ENCODE results near the gene ZNF268.
A peak's percentile ranks its signal among the peaks of the same experiment; 100 is the strongest.

ZNF268 gene
- total RNA-seq, result 8.1 to 19.7 reads per million in 2 donors

DNA sequence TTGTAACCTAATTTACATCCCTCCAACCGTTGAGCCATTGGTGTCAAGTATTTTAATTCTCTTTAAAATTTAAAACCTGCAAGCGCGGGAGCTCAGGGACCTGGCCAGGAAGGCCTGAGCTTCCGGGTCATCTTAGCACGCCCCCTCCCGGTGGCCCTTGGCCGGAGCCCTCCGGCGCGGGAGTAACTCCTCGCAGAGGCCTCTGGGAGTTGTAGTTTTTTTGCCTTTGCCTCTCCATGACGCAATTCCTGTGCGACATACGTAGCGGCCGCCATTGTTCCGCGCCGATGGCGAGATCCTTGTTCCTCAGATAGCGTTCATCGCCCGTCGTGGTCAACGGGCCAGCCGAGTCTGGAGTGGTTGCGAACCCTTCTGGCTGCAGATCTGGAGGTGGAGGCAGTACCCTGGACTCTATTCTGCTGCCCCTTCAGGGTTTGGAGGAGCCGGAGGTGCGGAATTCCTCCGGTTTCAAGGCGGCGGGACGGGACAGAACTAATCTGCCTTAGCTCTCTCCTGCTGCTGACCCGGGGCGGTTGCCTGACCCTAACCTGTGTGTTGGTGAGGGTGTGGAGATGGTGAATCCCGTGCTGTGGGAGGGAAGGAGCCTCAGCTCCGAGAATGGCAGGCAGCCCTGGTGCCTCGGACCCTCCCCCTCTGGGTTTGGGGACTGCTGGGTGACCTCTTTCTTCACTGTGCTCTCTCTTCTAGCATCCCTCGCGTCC is at the start of gene ZNF268:
TSS of gene ZNF268 (plus strand) at position 258 of the 722 bp plus-strand sequence. CDS start 503 bp downstream, outside the sequence.
- peak; percentile 54 to 93 (median 77) for DNase-seq

- DNase-seq, result no peak
These were observed 45.5 kb upstream of the ZNF268 start for GRCh38 chr12:133135747-133136146.

DNA sequence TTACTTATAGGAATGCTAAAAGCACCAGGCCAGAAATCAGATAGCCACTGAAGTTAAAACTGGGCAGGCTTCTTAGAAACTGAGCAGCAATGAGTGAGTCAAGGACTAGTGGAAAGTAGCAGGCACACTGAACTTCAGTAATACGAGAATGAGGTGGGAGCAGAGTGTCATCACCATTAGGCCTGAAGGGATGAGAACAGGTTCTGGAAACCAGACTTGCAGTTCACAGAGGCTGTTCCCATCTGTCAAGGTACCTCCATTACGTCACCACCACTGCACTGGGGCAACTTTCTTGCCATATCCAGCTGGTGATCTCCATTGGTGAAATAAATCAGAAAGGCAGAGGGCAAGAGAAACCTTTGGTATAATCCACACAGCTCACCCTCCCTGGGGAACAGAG is 35.3 kb upstream of the ZNF268 start:
- no peak for DNase-seq

- DNase-seq, result no peak
These were observed 25.1 kb upstream of the ZNF268 start for GRCh38 chr12:133156125-133156690.

- no peak for DNase-seq
These were observed 15.5 kb upstream of the ZNF268 start for GRCh38 chr12:133165776-133166175.

- DNase-seq, result no peak
These were observed 8.8 kb upstream of the ZNF268 start for GRCh38 chr12:133172491-133172890.

GRCh38 chr12:133174901-133175300 is 6.4 kb upstream of the ZNF268 start:
- no peak for DNase-seq

- DNase-seq, result no peak
These were observed 626 bp upstream of the ZNF268 start for GRCh38 chr12:133180669-133181068.

DNA sequence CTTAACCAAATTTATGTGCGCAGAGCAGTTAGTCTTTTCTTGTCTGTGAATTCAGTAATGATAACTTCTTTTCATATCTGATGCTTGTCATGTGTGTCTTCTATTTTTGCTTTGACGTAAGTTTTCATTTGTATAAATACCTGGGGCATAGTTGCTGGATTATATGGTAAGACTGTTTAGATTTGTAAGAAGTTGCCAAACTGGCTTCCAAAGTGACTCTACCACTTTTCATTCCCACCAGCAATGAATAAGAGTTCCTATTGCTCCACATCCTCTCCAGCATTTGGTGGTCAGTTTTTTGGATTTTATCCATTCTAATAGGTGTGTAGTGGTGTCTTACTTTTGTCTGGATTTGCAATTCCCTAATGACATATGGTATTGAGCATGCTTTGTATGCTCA is 8.9 kb downstream of the ZNF268 start:
- DNase-seq, result no peak

DNA sequence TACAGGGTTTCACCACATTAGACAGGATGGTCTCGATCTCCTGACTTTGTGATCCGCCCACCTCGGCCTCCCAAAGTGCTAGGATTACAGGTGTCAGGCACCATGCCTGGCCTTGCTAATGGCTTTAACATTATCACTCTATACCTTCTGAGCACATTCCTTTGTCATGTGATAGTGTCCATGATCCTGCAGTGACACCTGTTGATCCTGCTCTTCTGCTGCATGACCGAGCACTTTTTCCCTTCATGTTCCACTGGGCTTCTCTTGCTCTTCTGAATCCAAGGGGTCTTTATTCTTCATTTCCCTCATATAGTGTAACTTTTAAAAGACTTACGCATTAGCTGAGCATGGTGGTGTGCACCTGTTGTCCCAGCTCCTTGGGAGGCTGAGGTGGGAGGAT is 11.6 kb downstream of the ZNF268 start:
- DNase-seq, result no peak

- DNase-seq, result no peak
These were observed 20.6 kb downstream of the ZNF268 start for GRCh38 chr12:133201888-133202287.

- DNase-seq, result no peak
These were observed 21.4 kb downstream of the ZNF268 start for GRCh38 chr12:133202493-133203343.

DNA sequence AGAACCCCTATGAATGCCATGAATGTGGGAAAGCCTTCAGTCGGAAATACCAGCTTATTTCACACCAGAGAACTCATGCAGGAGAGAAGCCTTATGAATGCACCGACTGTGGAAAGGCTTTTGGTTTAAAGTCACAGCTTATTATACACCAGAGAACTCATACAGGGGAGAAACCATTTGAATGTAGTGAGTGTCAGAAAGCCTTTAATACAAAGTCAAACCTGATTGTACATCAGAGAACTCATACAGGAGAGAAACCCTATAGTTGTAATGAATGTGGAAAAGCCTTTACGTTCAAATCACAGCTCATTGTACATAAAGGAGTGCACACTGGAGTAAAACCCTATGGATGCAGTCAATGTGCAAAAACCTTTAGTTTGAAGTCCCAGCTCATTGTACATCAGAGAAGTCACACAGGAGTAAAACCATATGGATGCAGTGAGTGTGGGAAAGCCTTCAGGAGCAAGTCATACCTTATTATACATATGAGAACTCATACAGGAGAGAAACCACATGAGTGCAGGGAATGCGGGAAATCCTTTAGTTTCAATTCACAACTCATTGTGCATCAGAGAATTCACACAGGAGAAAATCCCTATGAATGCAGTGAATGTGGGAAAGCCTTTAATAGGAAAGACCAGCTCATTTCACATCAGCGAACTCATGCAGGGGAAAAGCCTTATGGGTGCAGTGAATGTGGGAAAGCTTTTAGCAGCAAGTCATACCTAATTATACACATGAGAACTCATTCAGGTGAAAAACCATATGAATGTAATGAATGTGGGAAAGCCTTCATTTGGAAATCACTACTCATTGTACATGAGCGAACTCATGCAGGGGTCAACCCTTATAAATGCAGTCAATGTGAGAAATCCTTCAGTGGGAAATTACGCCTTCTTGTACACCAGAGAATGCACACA is 22.3 kb downstream of the ZNF268 start:
- DNase-seq, result peak in 1 of 5 experiments; percentile 26

DNA sequence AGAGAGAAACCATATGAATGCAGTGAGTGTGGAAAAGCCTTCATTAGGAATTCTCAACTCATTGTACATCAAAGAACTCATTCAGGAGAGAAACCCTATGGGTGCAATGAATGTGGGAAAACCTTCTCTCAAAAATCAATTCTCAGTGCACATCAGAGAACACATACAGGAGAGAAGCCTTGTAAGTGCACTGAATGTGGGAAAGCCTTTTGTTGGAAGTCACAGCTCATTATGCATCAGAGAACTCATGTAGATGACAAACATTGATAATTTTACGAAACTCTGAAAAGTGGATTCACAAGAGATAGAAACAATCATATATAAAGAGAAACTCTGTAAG is 22.9 kb downstream of the ZNF268 start:
- DNase-seq, result no peak

DNA sequence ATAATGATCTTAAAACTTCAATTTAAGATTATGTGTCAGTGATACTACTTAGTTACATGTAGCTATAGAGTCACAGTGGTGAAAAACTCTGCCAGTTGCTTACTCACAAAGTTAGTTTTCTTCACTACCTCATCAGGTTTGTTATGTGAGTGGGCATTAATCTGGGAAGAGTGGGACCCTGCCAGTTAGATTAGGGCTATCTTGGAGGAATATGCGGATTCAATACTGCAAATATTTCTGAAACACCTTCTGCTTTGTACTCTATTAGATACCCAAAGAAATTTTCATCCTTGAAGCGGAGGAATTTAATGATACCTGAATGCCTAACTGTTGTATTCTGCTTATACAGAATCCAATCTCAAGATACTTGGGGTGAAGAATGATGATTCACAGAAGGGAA is 25.1 kb downstream of the ZNF268 start:
- DNase-seq, result no peak

DNA sequence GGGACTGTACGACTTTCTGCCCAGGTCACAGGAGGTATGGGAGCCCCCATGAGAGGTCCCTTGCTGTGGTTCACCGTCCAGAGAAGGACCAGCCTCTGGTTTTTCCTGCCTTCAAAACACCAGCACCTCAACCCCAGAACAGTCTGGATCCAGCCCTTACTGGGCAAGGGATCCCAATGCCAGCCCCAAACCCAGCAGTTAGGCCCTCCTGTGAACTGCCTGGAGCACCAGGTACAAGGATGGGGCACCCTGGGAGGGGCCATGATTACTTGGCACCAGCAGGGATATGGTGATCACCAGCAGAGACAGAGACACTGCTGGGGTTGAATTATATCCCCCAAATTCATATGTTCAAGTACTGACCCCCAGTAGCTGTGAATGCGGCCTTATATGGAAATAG is 34.4 kb downstream of the ZNF268 start:
- DNase-seq, result no peak

- DNase-seq, result no peak
These were observed 35.9 kb downstream of the ZNF268 start for GRCh38 chr12:133217219-133217618.

GRCh38 chr12:133220521-133220920 is 39.2 kb downstream of the ZNF268 start:
- no peak for DNase-seq

- DNase-seq, result no peak
These were observed 39.9 kb downstream of the ZNF268 start for GRCh38 chr12:133221241-133221640.

- no peak for DNase-seq
These were observed 40.9 kb downstream of the ZNF268 start for GRCh38 chr12:133222211-133222610.

- no peak for DNase-seq
These were observed 44.2 kb downstream of the ZNF268 start for GRCh38 chr12:133225527-133225926.

- DNase-seq, result no peak
These were observed 45.4 kb downstream of the ZNF268 start for GRCh38 chr12:133226690-133227089.
